Stimulated activated CD4-positive, alpha-beta T cell treated with anti-CD3 and anti-CD28 coated beads, Interleukin-2, amount 100 ng/mL, for 48 hours (primary cell): Measurements from ENCODE around the gene AP5Z1.

Experiments
- DNase-seq, 2 donors: peaks; one replicate each; pipeline ENCODE4 v3.0.0-alpha.2; 2020

The AP5Z1 gene

GRCh38 chr7:4766666-4767519 lies 8.5 kb upstream of the AP5Z1 start:
- DNase-seq: no peak

- no peak for DNase-seq
Observed at GRCh38 chr7:4768597-4769569, 6.5 kb upstream of the AP5Z1 start.

GRCh38 chr7:4769761-4770160 lies 5.7 kb upstream of the AP5Z1 start:
- no peak for DNase-seq

DNA sequence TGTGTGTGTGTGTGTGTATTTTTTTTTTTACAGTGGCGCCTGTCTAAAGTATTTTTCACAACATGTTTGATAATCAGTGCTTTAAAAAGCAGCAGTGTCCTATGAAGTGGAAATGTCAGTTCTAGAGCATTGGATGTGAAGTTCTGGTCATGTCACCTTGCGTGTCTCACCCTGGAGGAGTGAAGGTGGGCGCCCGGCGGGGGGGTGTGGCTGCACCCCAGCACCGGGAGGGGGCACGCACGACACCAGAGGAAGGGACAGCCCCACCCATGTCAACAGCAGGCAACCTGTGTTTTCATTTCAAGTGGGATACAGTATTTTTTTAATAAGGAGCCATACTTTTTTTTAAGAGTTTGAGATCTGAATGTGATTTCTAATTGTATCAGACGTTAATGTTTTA lies 4.5 kb upstream of the AP5Z1 start:
- DNase-seq: no peak

DNA sequence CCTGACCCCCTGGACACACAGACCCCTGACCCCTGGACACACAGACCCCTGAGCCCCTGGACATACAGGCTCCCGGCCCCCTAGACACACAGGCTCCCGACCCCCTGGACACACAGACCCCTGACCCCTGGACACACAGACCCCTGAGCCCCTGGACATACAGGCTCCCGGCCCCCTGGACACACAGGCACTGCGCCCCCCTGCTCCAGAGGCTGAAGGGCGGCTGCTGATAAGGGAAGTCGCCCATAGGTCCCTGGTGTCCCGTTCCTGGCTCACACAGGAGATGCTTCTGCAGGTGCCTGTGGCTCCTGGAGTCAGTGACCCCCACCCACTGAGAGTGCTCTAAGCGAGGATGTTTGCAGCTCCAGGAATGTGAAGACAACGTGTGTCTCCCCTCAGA lies 3.7 kb upstream of the AP5Z1 start:
- no peak for DNase-seq

DNA sequence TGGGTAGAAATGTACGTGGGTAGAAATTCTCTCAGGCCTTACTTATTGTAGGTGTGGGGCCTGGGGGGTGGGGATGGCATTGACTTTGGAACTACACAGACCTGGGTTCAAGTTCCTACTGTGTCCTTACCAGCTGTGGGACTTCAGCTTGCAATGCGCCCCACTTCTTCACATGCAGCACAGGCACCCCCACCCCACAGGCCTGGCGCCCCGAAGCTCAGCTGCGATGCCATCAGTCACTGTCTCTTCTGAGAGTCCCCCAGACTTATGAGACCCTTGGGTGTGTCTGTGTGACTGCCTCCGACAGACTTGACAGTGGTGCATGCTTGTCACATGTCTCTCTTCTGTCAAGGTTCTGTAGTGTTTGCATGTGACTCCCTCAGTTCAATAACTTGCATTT lies 3.1 kb upstream of the AP5Z1 start:
- DNase-seq: no peak

GRCh38 chr7:4774007-4774406 lies 1.4 kb upstream of the AP5Z1 start:
- DNase-seq: no peak

- peak in 1 of 2 donors; percentile 8 for DNase-seq
Observed at GRCh38 chr7:4774658-4775249, 669 bp upstream of the AP5Z1 start.

DNA sequence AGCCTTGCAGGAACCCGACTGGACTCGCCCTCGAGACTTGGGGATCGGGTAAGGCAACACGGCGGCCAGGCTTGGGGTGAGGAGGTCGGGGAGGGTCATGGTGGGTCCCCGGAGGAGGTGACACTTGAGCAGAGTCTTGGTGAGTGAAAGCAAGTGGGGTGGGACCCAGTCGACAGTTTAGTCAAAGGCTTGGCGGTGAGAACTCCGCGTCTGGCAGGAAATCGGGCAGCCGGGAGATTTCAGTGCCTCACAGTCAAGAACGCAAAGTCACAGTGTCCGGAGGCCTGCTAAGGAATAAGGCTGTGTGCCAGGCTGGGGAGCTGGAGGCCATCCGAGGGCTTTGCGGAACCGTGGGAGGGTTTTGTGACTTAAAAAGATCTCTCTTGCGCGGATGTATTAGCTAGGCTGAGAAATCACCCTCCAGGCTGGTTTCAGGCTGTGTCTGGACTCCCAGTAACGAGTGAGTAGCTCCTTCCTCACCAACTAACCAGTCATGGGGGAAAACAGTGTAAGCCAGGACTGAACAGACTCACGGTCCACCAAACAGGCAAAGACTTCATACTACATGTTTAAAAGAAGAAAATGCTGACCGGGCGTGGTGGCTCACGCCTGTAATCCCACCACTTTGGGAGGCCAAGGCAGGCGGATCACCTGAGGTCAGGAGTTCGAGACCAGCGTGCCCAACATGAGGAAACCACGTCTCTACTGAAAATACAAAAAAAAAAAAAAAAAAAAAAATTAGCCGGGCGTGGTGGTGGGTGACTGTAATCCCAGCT lies 613 bp downstream of the AP5Z1 start:
- peak in 1 of 2 donors; percentile 26 for DNase-seq

DNA sequence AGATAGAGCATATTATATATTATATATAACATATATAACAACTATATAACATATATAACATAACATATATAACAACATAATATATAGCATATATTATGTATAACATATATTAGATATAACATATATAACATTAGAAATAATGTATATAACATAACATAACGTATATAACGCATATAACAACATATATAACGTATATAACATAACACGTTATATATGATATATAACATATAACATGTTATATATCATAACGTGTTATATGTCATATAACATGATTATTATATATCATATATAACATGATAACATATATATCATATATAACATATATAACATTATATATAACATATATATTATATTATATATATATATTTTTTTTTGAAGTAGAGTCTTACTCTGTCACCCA lies 3.7 kb downstream of the AP5Z1 start:
- no peak for DNase-seq

DNA sequence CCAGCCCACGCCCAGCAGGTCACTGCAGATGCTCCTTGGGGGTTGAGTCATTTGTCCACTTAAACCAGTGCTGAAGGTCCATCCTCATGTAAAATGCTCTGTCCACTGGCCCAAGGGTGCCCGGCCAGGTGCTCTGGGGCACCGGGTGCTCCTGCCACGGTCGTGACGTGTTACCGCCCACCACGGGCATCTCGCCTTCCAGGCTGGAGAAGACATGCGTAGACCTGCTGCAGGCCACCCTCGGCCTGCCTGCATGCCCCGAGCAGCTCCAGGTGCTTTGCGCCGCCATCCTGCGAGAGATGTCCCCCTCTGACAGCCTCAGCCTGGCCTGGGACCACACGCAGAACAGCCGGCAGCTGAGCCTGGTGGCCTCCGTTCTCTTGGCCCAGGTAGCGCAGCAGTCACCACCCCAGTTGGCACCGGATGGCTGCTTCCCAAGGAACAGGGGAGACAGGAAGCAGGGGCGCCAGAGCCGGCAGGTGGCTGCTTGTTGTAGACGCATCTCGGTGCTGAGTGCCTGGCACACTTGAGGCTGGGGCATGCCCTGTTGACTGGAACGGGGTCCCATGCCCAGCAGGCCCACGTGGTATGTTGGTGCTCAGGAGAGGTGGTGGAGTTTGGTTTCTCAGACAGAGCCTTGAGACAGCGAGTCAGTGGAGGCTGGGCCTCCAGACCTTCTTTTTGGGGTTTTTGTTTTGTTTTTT lies 6.1 kb downstream of the AP5Z1 start:
- no peak for DNase-seq

DNA sequence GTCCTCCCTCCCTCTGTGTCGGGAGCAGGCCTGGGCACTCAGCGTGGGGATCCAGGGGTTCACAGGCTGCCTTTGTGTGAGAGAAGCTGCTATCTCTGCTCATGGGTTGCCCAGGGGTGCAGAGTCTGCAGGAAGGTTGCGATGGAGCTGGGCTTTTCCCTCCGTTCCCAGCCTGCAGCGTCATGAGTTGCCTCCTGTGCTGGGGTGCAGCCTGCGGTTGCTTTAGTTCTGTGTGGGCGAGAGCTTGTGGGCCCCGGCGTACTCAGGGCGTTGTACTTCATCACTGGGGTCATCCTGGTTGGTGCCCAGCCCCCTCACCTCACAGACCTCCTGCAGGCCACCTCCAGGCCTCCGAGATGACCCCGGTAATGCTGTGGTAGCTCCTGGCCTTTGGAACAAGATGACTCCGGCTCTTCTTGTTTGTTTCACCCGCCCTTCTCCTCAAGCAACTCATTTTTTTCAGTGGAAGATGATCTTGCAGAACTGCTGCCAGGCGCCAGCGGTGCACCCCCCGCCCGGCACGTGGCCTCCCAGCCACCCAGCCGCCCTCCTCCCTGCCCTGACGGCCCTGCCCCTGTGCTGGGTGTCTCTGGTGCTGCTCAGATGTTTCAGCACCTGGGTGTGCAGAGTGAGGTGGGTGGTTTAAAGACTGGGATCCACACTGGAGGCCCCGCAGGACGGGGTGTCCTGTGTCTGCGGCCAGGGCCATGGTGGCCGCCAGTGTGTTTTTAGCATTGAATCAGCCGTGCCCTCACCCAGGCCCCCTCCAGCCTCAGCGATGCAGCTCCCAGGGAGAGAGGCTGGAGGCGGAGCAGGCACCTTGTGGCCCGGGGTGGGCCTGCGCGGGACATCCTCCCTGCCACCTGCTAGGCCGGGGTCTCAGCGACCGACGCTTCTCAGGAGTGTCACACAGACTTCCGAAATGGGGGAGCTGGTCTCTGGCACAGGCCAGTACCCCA lies 7.2 kb downstream of the AP5Z1 start:
- no peak for DNase-seq

- DNase-seq: no peak
Observed at GRCh38 chr7:4783292-4783652, 7.8 kb downstream of the AP5Z1 start.

DNA sequence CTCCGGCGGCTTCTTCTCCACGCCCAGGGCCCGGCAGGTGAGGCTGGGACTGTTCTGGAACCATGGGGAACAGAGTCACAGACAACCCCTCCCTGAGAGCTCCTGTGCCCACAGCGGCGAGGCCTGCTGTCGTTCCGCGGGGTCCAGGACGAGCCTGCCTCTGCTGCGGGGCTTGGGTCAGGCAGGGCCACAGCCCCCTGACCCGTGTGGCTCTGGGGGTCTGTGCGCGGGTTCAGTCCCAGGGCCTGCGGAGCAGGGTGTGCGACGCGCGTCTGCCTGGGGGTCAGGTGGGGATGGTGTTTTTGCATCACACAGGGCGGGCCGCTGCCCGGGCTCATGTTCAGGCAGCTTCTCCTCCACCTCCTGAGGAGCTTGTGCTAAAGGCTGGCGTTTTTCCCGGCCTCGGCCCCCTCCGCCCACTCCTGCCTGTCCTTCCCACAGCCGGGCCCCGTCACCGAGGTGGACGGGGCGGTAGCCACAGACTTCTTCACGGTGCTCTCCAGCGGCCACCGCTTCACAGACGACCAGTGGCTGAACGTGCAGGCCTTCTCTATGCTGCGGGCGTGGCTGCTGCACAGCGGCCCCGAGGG lies 8.4 kb downstream of the AP5Z1 start:
- no peak for DNase-seq

DNA sequence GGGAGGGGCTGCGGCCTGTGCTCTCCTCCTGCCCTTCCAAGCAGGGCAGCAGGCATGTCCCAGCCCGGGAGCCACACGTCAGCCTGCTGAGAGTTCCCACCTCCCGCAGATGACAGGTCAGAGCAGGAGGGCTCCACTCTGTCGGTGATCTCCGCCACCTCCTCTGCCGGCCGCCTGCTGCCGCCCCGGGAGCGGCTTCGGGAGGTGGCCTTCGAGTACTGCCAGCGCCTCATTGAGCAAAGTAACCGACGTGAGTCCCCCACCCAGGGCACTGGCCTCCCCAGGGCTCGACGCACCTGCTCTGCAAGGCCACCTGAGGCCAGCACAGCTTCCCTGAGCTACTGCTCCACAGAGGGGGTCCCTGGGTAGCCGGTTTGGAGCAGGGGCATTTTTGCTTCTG lies 9.4 kb downstream of the AP5Z1 start:
- DNase-seq: no peak

GRCh38 chr7:4785371-4785770 lies 9.9 kb downstream of the AP5Z1 start:
- no peak for DNase-seq

- no peak for DNase-seq
Observed at GRCh38 chr7:4786015-4786414, 10.6 kb downstream of the AP5Z1 start.

GRCh38 chr7:4787541-4787940 lies 12.1 kb downstream of the AP5Z1 start:
- no peak for DNase-seq

- no peak for DNase-seq
Observed at GRCh38 chr7:4787947-4788626, 12.7 kb downstream of the AP5Z1 start.
